Natural killer cell (primary cell): Measurements from ENCODE around the gene CGREF1. TPM values are rescaled to one million over a fixed set of nuclear protein-coding genes. Genes with fewer than 3 reads are reported as not detected.
"Not testable (repeated sequence)": the region's sequence is repeated elsewhere in the genome, so short reads cannot be mapped to it uniquely, and the experiment has no call there.

ENCODE experiments used
- ATAC-seq, 3 donors: fragments of 150-1000 bp in 2 of 3; fragments of 200-7000 bp in 1 of 3; cut with Tn5 transposase; 1 replicate in 1 of 3; 2 replicates in 2 of 3; pipeline ENCODE4 v1.10.0; 2021; ENCODE audit warnings: mild to moderate bottlenecking in 2 of 3, moderate library complexity in 2 of 3
- DNase-seq, 2 donors: peaks; one replicate each; pipeline versions ENCODE4 v3.0.0 to v3.0.0-alpha.2; 2013 to 2021; ENCODE audit warnings: mixed read lengths in 1 of 2
- H3K27ac ChIP-seq: one replicate; pipeline ENCODE4 v1.5.1; 2013; ENCODE audit warnings: mild to moderate bottlenecking, low read length
- H3K27me3 ChIP-seq: one replicate; pipeline ENCODE4 v1.6.1; 2013; ENCODE audit warnings: low read length; ENCODE audit not compliant: control insufficient read depth, insufficient read depth
- H3K36me3 ChIP-seq: one replicate; pipeline ENCODE4 v1.6.1; 2013; ENCODE audit warnings: low read length; ENCODE audit not compliant: control insufficient read depth, insufficient read depth
- H3K4me1 ChIP-seq: one replicate; pipeline ENCODE4 v1.6.1; 2013; ENCODE audit warnings: low read length; ENCODE audit not compliant: control insufficient read depth, insufficient read depth
- H3K4me3 ChIP-seq: one replicate; pipeline ENCODE4 v1.5.1; 2013; ENCODE audit warnings: low read length
- H3K9me3 ChIP-seq: one replicate; pipeline ENCODE4 v1.6.1; 2013; ENCODE audit warnings: low read length; ENCODE audit not compliant: control insufficient read depth, insufficient read depth
- H3K27ac Mint-ChIP-seq, 2 donors: one replicate each; pipeline ENCODE4 v1.8.0; 2022; ENCODE audit warnings: mild to moderate bottlenecking in 2 of 2, mixed read lengths in 2 of 2, moderate library complexity in 1 of 2
- H3K27me3 Mint-ChIP-seq, 2 donors: one replicate each; pipeline ENCODE4 v1.8.0; 2022; ENCODE audit warnings: low read depth in 2 of 2, mixed read lengths in 2 of 2
- H3K36me3 Mint-ChIP-seq: one replicate; pipeline ENCODE4 v1.8.0; 2022; ENCODE audit warnings: mixed read lengths
- H3K4me1 Mint-ChIP-seq, 2 donors: one replicate each; pipeline ENCODE4 v1.8.0; 2022; ENCODE audit warnings: mixed read lengths in 2 of 2
- H3K4me3 Mint-ChIP-seq: one replicate; pipeline ENCODE4 v1.8.0; 2022; ENCODE audit warnings: mild to moderate bottlenecking, moderate library complexity, mixed read lengths
- H3K9me3 Mint-ChIP-seq, 2 donors: one replicate each; pipeline ENCODE4 v1.8.0; 2022; ENCODE audit warnings: mixed read lengths in 2 of 2
- CTCF ChIP-seq: fragments of 200-600 bp; IDR thresholded peaks from one replicate; pipeline ENCODE4 v1.8.0; 2022; ENCODE audit warnings: antibody characterized with exemption
- WGBS: methylation state at CpG from one replicate; pipeline ENCODE4 v1.1.7; 2013; ENCODE audit warnings: missing lambda C conversion rate; ENCODE audit not compliant: insufficient coverage; 5-methylcytosine and 5-hydroxymethylcytosine counted together
- intact Hi-C: fragments of 100-400 bp; cut with micrococcal nuclease; formaldehyde crosslinking; loops from one replicate; pipeline ENCODE4 v1.14.2; 2022
- total RNA-seq, 4 donors: library from RNA; stranded (reverse); fragments of 120-200 nt in 1 of 4; gene quantifications; one replicate each; pipeline versions ENCODE4 v1.2.3 to v1.2.4, GENCODE V29; 2013 to 2022

Gene CGREF1
- total RNA-seq, 3 donors from 2014 or later (not counting 1 experiment from before 2014, with no cell fraction given), result not detected

- H3K4me3 Mint-ChIP-seq, intact Hi-C loops, H3K9me3 Mint-ChIP-seq, H3K4me3 ChIP-seq, DNase-seq, ATAC-seq, H3K9me3 ChIP-seq, H3K27ac Mint-ChIP-seq, H3K36me3 Mint-ChIP-seq, H3K4me1 Mint-ChIP-seq, H3K27me3 ChIP-seq, H3K27ac ChIP-seq, H3K36me3 ChIP-seq, H3K4me1 ChIP-seq: not testable (repeated sequence)
- 90% methylated on average over 23 of the region's 24 CpGs for WGBS
- H3K27me3 Mint-ChIP-seq, result peaks cover 0 to 10% of the 10 kb centered on the region in 2 donors
Measured at GRCh38 chr2:27110603-27111352, 8.2 kb downstream of the CGREF1 start.

GRCh38 chr2:27109083-27109482, 9.8 kb downstream of the CGREF1 start:
- Mint-ChIP-seq H3K27me3 (peaks cover 0 to 9% of the 10 kb centered on the region in 2 donors), H3K4me3 (no peak overlapping the region), H3K4me1 (no peaks in the 10 kb centered on the region), H3K27ac (no peak overlapping the region), H3K36me3 (no peaks in the 10 kb centered on the region), H3K9me3 (no peaks in the 10 kb centered on the region)
- DNase-seq (no peak), ATAC-seq (no peak)
- WGBS, result 97% methylated on average over 3 of the region's 3 CpGs
- Histone ChIP-seq H3K4me3 (no peak overlapping the region), H3K27ac (no peak overlapping the region), H3K4me1 (no peaks in the 10 kb centered on the region), H3K36me3 (no peaks in the 10 kb centered on the region), H3K9me3 (no peaks in the 10 kb centered on the region), H3K27me3 (no peaks in the 10 kb centered on the region)
- intact Hi-C loops, result no loop called here
- no peak for TF ChIP-seq CTCF

GRCh38 chr2:27108221-27108620, 10.7 kb downstream of the CGREF1 start:
- Mint-ChIP-seq H3K9me3 (no peaks in the 10 kb centered on the region), H3K27me3 (peaks cover 0 to 9% of the 10 kb centered on the region in 2 donors), H3K4me1 (no peaks in the 10 kb centered on the region), H3K36me3 (no peaks in the 10 kb centered on the region), H3K27ac (no peak overlapping the region), H3K4me3 (no peak overlapping the region)
- no peak overlapping the region for H3K4me3 ChIP-seq
- intact Hi-C loops, result no loop called here
- no peak for TF ChIP-seq CTCF
- DNase-seq (no peak), ATAC-seq (no peak)
- no peaks in the 10 kb centered on the region for H3K36me3 ChIP-seq
- H3K9me3 ChIP-seq, result no peaks in the 10 kb centered on the region
- no peak overlapping the region for H3K27ac ChIP-seq
- WGBS, result 80% methylated on average over 1 of the region's 2 CpGs
- H3K4me1 ChIP-seq, result no peaks in the 10 kb centered on the region
- no peaks in the 10 kb centered on the region for H3K27me3 ChIP-seq

GRCh38 chr2:27105981-27106380, 12.9 kb downstream of the CGREF1 start:
- no peaks in the 10 kb centered on the region for H3K27me3 ChIP-seq
- no peak overlapping the region for H3K27ac Mint-ChIP-seq
- 79% methylated on average over 3 of the region's 3 CpGs for WGBS
- no peaks in the 10 kb centered on the region for H3K9me3 Mint-ChIP-seq
- H3K9me3 ChIP-seq, result no peaks in the 10 kb centered on the region
- ATAC-seq (no peak), DNase-seq (no peak)
- H3K4me3 ChIP-seq, result no peak overlapping the region
- no peaks in the 10 kb centered on the region for H3K36me3 ChIP-seq
- no peaks in the 10 kb centered on the region for H3K4me1 Mint-ChIP-seq
- TF ChIP-seq CTCF, result no peak
- intact Hi-C loops, result no loop called here
- H3K27ac ChIP-seq, result no peak overlapping the region
- no peaks in the 10 kb centered on the region for H3K4me1 ChIP-seq
- no peak overlapping the region for H3K4me3 Mint-ChIP-seq
- H3K36me3 Mint-ChIP-seq, result no peaks in the 10 kb centered on the region
- H3K27me3 Mint-ChIP-seq, result peaks cover 0 to 7% of the 10 kb centered on the region in 2 donors
